Measurements from ENCODE around the gene SLC30A4. TPM values are rescaled to one million over a fixed set of nuclear protein-coding genes. Genes with fewer than 3 reads are reported as not detected.

Gene SLC30A4
- total and polyA plus RNA-seq, 12 donors, result 1.4 to 4.5 (median 3.0) TPM

DNA sequence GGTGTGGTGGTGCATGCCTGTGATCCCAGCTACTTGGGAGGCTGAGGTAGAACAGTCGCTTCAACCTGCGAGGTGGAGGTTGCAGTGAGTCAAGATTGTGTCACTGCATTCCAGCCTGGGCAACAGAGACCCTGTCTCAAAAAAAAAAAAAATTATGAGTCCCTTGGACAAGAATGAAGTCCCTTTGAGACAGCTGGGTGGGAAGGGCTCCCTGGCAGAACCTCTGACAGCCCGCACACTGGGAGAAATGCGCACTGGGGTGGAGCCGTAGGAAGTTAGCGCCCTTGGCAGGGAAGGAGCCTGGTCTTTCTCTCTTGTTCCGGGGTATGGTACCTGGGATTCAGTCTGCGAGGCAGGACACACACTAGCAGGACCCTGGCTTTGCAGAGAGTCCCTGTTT lies 51.4 kb downstream of the SLC30A4 start:
- DNase-seq, result no peak
- intact Hi-C loops (cut with DNase I), result no loop called here
- no peak overlapping the region for H3K27ac ChIP-seq
- H3K9me3 ChIP-seq, result no peaks in the 10 kb centered on the region
- no peak for TF ChIP-seq CTCF (IDR thresholded peaks at IDR 0.05)
- ATAC-seq, result no peak
- 64 to 72% methylated on average over 8 of the region's 8 CpGs for WGBS, 2 donors
- H3K4me3 ChIP-seq, result no peak overlapping the region
- H3K36me3 ChIP-seq, result no peaks in the 10 kb centered on the region
- no peaks in the 10 kb centered on the region for H3K4me1 ChIP-seq
- H3K27me3 ChIP-seq, result peaks cover 0 to 52% (median 35%) of the 10 kb centered on the region in 7 donors

- no peak for TF ChIP-seq CTCF (IDR thresholded peaks at IDR 0.05)
- Histone ChIP-seq H3K4me3 (no peak overlapping the region), H3K27ac (no peak overlapping the region), H3K9me3 (no peaks in the 10 kb centered on the region), H3K36me3 (no peaks in the 10 kb centered on the region), H3K27me3 (peaks cover 0 to 52% (median 35%) of the 10 kb centered on the region in 7 donors), H3K4me1 (no peaks in the 10 kb centered on the region)
- ATAC-seq, result no peak
- 35 to 40% methylated on average over 7 of the region's 7 CpGs for WGBS, 2 donors
- intact Hi-C loops (cut with DNase I), result no loop called here
- no peak for DNase-seq
These were observed 53.1 kb downstream of the SLC30A4 start for GRCh38 chr15:45469441-45469840.

GRCh38 chr15:45469027-45469426 lies 53.5 kb downstream of the SLC30A4 start:
- Histone ChIP-seq H3K9me3 (no peaks in the 10 kb centered on the region), H3K36me3 (no peaks in the 10 kb centered on the region), H3K4me1 (no peaks in the 10 kb centered on the region), H3K27me3 (peaks cover 0 to 52% (median 35%) of the 10 kb centered on the region in 7 donors), H3K27ac (no peak overlapping the region), H3K4me3 (no peak overlapping the region)
- TF ChIP-seq CTCF (IDR thresholded peaks at IDR 0.05), result no peak
- intact Hi-C loops (cut with DNase I), result no loop called here
- DNase-seq, result no peak
- no peak for ATAC-seq
- 15 to 19% methylated on average over 2 of the region's 2 CpGs for WGBS, 2 donors

- DNase-seq, result no peak
- 49 to 50% methylated on average over 4 of the region's 4 CpGs for WGBS, 2 donors
- no peak for ATAC-seq
- H3K27me3 ChIP-seq, result peaks cover 0 to 50% (median 35%) of the 10 kb centered on the region in 7 donors
- H3K4me1 ChIP-seq, result no peaks in the 10 kb centered on the region
- no peaks in the 10 kb centered on the region for H3K9me3 ChIP-seq
- no peak overlapping the region for H3K4me3 ChIP-seq
- TF ChIP-seq CTCF (IDR thresholded peaks at IDR 0.05), result no peak
- no peaks in the 10 kb centered on the region for H3K36me3 ChIP-seq
- H3K27ac ChIP-seq, result no peak overlapping the region
- intact Hi-C loops (cut with DNase I), result no loop called here
These were observed 54.3 kb downstream of the SLC30A4 start for GRCh38 chr15:45468294-45468693.

Measured in heart right ventricle (tissue), 16 donors.